ENCODE results near the gene FRG2B.
"Not testable (repeated sequence)": the region's sequence is repeated elsewhere in the genome, so short reads cannot be mapped to it uniquely, and the experiment has no call there.

FRG2B gene

GRCh38 chr10:133626695-133627094 is at the start of gene FRG2B:
Gene FRG2B, minus strand, starts transcription at chr10:133626795. Its CDS starts 53 bp downstream, at chr10:133626742.
- not testable (repeated sequence) for FAIRE-seq

DNA sequence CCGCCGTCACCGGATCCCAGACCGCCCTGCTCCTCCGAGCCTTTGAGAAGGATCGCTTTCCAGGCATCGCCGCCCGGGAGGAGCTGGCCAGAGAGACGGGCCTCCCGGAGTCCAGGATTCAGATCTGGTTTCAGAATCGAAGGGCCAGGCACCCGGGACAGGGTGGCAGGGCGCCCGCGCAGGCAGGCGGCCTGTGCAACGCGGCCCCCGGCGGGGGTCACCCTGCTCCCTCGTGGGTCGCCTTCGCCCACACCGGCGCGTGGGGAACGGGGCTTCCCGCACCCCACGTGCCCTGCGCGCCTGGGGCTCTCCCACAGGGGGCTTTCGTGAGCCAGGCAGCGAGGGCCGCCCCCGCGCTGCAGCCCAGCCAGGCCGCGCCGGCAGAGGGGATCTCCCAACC is 40.9 kb upstream of the FRG2B start:
- FAIRE-seq = not testable (repeated sequence)

DNA sequence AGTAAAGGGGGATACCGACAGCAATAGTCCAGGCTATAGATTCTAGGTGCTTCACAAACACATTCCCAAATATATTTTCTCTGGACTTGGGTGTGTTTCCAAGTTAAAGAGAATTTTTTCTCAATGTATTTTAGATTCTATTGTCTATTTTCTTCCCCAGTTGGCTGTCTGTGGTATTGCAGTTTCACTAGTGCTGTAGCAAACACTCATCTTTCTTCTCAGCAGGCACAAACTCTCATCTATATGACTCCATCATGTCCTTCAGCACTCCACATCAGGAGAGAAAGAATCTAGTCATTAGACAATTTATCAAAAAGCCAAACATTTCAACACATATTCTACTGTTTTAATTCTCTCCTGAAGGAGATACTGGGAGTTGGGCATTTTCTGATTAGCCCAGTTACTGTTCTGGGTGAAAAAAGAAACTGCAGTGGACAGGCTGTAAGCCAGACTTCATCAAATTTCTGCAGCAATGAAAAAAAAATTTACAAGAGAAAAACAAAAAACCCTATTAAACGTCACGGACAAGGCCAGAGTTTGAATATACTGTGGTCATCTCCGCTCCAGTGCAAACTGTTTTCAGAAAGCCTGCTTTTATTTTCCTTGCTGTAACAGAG is 37.1 kb upstream of the FRG2B start:
- FAIRE-seq = not testable (repeated sequence)

GRCh38 chr10:133661122-133661521 is 34.5 kb upstream of the FRG2B start:
- not testable (repeated sequence) for FAIRE-seq

DNA sequence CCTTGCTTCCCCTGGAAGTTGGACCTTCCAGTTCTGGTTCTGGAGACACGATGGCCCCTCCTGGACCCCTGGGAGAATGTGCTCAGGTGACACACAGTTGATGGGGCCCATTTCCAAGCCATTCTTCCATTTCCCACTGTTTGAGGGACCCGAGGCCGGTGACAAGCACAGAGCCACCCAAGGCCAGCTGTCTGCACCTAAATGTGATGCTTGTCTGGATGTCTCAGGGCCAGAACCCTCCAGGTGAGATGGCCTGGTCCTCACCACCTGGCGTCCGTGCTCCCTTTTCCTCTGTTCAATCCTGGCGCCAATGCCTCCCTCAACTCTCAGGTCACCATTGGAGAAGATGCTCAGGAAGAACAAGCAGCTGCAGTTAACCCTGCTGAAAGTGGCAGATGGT is 33.9 kb upstream of the FRG2B start:
- not testable (repeated sequence) for FAIRE-seq

- not testable (repeated sequence) for FAIRE-seq
These were observed 30.7 kb upstream of the FRG2B start for GRCh38 chr10:133657276-133657675.

DNA sequence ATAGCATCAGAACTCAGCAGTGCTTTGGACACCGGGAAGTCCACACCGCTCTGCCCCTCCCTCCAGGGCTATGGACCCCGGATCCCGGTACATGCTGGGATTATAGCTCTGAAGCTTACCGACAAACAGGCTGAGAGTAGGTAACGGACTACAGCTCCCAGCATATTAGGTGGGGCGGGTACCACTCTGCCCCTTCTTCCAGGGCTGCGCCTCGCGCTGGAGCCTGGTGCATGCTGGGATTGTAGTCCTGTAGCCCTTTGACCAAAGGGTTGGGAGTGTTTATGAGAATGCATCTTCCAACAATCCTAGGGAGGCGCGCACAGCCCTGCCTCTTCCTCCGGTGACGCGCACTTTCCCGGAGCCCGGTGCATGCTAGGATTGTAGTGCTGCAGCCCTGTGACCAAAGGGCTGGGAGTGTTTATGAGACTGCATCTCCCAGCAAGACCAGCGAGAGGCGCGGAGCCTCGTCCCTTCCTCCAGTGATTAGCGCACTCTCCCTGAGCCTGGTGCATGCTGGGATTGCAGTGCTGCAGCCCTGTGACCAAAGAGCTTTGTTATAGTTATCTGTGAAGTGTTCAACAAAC is 22.4 kb upstream of the FRG2B start:
- FAIRE-seq = not testable (repeated sequence)

DNA sequence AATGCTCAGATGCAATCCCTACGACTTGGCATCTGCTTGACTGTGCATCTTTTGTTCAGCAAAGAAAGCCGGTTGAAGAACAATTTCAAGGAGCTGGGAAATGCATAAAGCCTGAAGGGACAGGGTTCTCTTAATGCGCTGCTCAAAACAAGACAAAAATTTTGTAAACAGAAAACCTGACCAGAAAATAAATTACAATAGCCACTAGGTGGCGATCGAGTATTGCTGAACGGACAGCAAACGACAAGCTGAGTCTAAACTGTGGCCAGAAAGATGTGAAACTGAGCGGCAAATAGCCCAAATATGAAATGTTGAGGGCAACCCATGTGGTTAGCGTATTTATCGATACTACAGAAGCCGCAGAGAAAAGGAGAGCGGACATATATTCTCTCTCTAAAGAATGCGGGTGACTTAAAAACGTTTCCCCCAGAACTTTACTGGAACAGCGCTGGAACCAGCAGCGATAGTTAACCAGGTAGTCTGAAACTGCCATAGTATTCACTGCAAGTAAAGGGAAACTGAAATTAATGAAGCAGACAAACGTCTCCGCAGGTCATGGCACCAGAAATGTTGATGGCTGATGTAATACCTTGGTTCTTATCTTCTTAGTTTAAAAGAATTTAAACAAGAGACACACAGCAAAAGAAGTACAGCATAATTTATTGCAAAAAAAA is 20.6 kb upstream of the FRG2B start:
- not testable (repeated sequence) for FAIRE-seq

- FAIRE-seq = not testable (repeated sequence)
These were observed 11.2 kb upstream of the FRG2B start for GRCh38 chr10:133637846-133638235.

- FAIRE-seq = not testable (repeated sequence)
These were observed 10.7 kb upstream of the FRG2B start for GRCh38 chr10:133637202-133637845.

- FAIRE-seq = not testable (repeated sequence)
These were observed 4.2 kb upstream of the FRG2B start for GRCh38 chr10:133630723-133631249.

GRCh38 chr10:133622544-133622943 is 4.1 kb downstream of the FRG2B start:
- FAIRE-seq = not testable (repeated sequence)

- FAIRE-seq = no peak
These were observed 7.7 kb downstream of the FRG2B start for GRCh38 chr10:133618851-133619250.

- no peak for FAIRE-seq
These were observed 9.4 kb downstream of the FRG2B start for GRCh38 chr10:133617196-133617595.

DNA sequence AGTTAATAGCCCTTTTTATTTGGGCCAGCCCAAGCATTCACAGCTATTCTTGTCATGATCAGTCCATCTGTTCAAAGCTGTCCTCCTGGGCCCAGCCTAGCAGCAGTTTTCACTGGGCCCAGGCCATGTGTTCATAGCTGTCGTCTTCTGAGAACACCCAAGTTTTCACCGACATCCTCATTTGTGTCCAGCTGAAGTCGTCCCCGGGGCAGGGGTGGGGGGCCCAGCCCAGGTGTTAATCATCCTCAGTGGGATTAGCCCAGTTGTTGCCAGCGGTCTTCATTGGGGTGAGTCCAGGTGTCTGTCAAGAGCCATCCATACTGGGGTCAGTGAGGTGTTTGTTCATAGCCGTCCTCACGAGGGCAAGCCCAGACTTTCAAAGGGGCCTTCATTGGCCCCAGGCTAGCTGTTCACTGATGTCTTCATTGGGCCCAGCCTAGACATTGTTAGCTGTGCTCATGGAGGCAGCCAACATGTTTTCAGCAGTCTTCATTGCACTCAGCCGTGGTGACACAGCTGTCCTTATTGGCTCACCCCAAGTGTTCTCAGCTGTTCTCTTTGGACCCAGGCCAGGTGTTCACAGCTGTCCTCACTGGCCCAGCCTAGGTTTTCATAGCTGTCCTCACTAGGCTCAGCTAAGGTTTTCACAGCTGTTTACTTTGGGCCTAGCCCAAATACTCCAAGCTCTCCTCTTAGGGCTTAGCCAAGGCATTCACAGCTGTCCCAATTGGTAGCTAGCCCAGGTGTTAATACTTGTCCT is 10.0 kb downstream of the FRG2B start:
- no peak for FAIRE-seq

GRCh38 chr10:133614830-133615580 is 11.6 kb downstream of the FRG2B start:
- FAIRE-seq = no peak

- FAIRE-seq = no peak
These were observed 12.9 kb downstream of the FRG2B start for GRCh38 chr10:133613699-133614098.

DNA sequence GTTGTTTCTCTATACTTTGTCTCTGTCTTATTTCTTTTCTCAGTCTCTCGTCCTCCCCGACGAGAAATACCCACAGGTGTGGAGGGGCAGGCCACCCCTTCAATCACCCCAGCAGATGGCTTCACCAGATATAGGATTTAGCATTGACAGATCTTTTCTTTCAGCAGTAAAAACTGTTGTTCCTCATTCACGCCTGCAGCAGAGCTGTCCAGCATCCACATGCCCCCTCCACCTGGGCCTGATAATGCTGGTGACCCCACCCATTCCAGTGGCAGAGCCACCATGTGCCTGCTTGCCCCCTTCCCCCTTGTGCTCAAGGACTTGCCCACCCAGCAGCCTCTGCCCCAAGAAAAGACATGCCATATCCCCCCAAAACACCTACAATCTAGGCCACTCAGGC is 15.5 kb downstream of the FRG2B start:
- no peak for FAIRE-seq

DNA sequence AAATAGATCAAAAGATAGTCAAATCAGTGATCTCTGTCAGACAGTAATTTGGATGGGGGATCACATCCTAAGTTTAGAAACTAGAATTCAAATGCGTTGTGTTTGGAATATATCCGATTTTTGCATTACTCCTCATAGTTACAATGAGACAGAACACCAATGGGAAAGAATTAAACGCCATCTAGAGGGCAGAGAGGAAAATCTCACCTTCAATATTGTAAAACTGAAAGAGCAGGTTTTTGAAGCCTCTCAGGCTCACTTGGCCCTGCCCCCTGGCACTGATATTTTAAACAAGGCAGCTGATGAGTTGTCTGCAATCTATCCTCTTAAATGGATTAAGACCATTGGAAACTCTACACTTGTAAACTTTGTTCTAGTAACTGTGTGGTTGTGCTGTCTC is 17.7 kb downstream of the FRG2B start:
- no peak for FAIRE-seq

GRCh38 chr10:133603434-133603833 is 23.2 kb downstream of the FRG2B start:
- FAIRE-seq = not testable (repeated sequence)

DNA sequence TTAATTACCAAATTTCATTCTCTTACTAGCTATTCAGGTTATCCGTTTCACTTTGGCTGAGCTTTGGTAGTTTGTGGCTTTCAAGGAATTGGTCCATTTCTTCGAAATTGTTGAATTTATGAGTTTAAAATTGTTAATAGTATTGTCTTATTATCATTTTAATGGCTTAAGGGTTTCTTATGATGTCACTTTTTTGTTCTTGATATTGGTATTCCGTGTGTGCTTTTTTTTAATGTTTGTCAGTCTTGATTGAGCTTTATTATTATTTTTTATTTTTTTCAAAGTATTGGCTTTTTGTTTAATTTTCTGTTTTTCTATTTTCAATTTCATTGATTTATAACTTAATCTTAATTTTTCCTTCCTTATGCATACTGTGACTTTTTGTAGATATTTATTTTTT is 25.9 kb downstream of the FRG2B start:
- FAIRE-seq = no peak

DNA sequence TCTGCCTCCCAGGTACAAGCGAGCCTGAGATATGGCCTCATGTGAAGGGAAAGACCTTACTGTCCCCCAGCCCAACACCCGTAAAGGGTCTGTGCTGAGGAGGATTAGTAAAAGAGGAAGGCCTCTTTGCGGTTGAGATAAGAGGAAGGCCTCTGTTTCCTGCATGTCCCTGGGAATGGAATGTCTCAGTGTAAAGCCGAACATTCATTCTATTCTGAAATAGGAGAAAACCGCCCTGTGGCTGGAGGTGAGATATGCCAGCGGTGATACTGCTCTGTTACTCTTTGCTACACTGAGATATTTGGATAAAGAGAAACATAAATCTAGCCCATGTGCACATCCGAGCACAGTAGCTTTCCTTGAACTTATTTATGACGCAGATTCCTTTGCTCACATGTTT is 26.7 kb downstream of the FRG2B start:
- not testable (repeated sequence) for FAIRE-seq

Data from islet of Langerhans (tissue), 1 donor.